Stimulated activated CD4-positive, alpha-beta T cell treated with anti-CD3 and anti-CD28 coated beads, Interleukin-1b, Interleukin-23, amount 100 ng/mL, for 24 hours (primary cell): ENCODE data around the gene AKAP13.
"Not testable (repeated sequence)": the region's sequence is repeated elsewhere in the genome, so short reads cannot be mapped to it uniquely, and the experiment has no call there.

ENCODE experiments used
- DNase-seq, 4 experiments: peaks; one replicate each; pipeline ENCODE4 v3.0.0-alpha.2; 2020; ENCODE audit warnings: low read depth in 4 of 4, low spot score in 1 of 4

Gene AKAP13

GRCh38 chr15:85563731-85564130 is 183.3 kb downstream of the AKAP13 start:
- DNase-seq: no peak

- DNase-seq: no peak
These were observed 184.3 kb downstream of the AKAP13 start for GRCh38 chr15:85564686-85565085.

- no peak for DNase-seq
These were observed 187.9 kb downstream of the AKAP13 start for GRCh38 chr15:85568261-85568808.

- no peak for DNase-seq
These were observed 189.9 kb downstream of the AKAP13 start for GRCh38 chr15:85570336-85570735.

DNA sequence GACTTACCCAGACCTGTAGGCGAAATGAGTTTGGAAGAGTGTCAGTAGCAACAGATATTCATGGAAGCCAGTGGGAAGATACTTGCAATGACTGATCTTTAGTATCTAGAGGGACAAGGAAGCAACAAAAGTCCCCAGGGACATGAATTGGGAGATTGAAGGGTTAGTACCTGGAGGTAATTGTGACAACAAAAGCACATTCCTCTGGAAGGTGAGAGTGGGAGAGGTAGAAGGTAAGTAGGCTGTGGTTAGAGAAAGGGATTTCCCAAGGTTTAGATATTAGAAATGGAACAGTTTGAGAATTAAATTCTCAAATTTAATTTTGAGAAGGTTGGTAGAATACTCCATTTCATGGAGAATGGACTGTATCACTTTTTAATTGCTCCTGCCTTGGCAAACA is 191.4 kb downstream of the AKAP13 start:
- DNase-seq: no peak

DNA sequence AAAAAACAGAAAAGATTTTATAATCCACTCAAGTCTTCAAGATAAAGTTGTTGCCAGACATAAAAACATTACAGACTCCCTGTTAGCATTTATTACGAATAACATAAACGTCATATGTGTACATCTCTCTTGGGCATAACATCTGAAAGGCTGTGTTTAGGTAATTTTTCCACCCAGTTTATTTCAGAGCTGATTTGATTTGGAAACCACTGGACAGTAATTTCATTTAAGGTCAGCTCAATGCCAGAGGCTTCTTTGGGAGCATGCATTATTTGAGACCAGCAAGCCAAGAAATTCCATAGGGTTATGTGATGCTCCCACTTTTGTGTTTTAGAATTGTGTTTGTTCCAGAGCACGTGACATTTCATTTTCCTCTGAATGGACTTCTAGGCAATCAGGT is 196.0 kb downstream of the AKAP13 start:
- no peak for DNase-seq

- DNase-seq: no peak
These were observed 198.7 kb downstream of the AKAP13 start for GRCh38 chr15:85578941-85579701.

- DNase-seq: no peak
These were observed 199.7 kb downstream of the AKAP13 start for GRCh38 chr15:85579957-85580694.

- DNase-seq: peak in 1 of 4 experiments; percentile 28
These were observed 200.5 kb downstream of the AKAP13 start for GRCh38 chr15:85580879-85581278.

DNA sequence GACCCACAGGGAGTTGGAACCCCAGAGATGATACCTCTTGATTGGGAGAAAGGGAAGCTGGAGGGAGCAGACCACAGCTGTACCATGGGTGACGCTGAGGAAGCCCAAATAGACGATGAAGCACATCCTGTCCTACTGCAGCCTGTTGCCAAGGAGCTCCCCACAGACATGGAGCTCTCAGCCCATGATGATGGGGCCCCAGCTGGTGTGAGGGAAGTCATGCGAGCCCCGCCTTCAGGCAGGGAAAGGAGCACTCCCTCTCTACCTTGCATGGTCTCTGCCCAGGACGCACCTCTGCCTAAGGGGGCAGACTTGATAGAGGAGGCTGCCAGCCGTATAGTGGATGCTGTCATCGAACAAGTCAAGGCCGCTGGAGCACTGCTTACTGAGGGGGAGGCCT is 201.1 kb downstream of the AKAP13 start:
- no peak for DNase-seq

DNA sequence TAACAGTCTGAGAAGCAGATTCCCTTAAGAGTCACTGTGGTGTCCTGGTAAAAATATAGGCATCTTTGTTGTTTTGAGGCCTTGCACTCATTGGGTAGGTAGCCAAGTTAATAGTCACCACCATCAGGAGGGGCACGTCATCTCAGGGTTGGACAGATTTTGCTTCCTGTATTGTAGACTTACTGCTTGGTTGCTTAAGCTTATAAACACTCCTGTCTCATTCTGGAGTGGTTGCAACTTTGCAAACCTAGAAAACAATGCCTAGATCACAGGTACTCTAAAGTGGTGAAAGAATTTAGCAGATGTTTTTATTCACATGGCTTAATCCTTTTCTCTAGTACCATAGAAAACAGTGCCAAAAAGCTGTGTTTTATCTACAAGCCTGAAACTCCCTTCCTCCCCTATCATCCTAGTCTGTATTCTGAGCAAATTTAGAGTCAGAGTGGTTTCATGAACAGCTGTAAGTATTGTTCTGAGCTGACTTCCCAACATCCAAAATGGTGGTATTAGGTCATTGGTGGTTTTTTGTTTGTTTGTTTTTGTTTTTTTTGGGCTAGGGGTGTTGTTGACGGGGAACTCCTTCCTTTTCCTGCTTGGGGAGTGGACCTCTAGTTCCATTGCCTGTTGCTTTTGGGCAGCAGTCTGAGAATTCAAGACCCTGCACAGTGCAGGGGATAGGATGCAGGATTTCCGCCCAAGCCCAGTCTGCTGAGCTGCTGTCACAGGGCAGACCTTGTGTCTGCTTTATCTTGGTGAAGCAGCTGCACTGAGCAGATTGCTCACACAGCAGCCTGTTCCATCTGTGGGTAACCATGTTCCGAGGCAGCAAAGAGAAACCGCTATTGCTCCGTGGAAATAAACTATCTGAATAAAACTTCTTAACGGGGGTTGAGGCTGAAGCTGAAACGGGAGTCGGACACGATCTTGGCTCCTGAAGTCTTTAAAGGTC is 202.0 kb downstream of the AKAP13 start:
- DNase-seq: peak in 2 of 4 experiments; percentile 30

DNA sequence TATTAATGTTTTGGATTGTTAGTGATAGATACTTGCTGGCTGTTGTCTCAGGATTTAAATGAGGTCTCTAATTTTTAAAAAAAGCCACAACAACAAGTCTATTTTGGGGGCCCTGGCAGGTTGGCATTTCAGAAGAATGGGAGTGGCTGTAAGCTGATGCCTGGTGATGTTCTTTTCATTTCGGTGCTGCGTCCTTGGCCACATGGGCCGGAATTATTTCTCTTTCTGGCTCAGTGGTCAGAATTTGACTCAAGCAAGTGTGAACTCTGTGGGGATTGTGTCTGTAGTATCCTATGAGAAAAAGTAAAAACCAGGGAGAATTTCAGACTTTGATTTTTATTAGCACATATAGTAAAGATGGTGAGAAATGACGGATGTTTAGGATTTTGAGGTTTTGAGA is 203.0 kb downstream of the AKAP13 start:
- no peak for DNase-seq

DNA sequence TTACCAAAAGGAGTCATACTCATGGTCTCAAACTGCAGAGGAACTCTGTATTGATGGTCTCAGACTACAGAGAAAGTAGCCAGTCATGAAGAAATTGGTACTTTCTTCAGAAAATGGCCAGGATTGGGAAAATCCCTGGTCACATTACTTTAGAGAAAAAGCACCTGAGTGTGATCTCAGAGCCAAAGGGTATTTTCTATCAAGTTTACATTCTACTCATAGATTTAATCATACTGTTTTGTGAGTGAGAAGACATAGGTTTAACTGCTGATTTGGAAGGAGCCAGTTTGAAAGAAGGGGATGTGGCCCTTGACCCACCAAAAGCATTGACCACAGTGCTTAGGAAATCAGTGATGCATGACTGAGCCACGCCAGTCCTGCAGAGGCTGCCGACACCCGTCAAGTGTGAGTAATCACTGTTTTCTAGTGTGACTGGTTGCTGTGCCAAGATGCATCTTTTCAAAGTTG is 203.6 kb downstream of the AKAP13 start:
- peak in 1 of 4 experiments; percentile 30 for DNase-seq

DNA sequence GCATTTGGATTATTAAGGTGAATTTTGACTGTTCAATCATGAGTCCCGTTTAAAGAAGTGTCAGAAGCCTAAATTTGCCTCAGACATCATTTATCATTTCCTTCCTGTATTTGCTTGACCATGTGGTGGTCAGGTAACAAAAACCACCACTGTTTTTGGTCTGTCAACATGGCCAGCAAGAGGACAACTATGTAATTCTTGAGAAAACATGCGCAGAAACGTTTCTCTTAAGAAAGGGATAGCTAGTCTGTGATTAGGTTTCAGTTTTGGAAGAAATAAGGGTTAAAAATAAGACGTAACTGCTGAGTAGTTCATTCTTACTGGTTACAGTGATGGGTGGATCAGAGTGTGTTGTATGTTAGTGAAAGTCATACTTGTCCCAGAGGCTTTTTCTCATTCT is 204.5 kb downstream of the AKAP13 start:
- DNase-seq: no peak

DNA sequence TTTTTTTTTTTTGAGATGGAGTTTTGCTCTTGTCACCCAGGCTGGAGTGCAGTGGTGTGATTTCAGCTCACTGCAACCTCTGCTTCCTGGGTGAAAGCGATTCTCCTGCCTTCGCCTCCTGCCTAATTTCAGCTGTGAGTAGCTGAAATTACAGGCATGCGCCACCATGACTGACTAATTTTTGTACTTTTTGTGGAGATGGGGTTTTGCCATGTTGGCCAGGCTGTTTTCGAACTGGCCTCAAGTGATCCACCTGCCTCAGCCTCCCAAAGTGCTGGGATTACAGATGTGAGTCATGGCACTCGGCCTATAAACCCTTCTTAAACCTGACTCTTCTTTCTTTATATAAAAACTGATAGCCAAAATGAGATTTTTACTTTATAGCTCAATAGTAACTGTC is 205.8 kb downstream of the AKAP13 start:
- not testable (repeated sequence) for DNase-seq

GRCh38 chr15:85587707-85588411 is 207.5 kb downstream of the AKAP13 start:
- no peak for DNase-seq

- no peak for DNase-seq
These were observed 208.3 kb downstream of the AKAP13 start for GRCh38 chr15:85588677-85589076.

GRCh38 chr15:85589851-85590250 is 209.4 kb downstream of the AKAP13 start:
- DNase-seq: no peak

GRCh38 chr15:85591622-85592021 is 211.2 kb downstream of the AKAP13 start:
- no peak for DNase-seq

- no peak for DNase-seq
These were observed 211.7 kb downstream of the AKAP13 start for GRCh38 chr15:85592148-85592547.
